Keratinocyte (primary cell): ENCODE measurements around the gene PRICKLE3. TPM values are rescaled to one million over a fixed set of nuclear protein-coding genes. Genes with fewer than 3 reads are reported as not detected.

ENCODE experiments used
- DNase-seq: peaks from one replicate; pipeline ENCODE4 v3.0.0-alpha.2; 2011; ENCODE audit warnings: low read depth, missing footprints, low spot score
- FAIRE-seq: peaks from 2 replicates; lab custom pipeline; 2011; peaks lifted over from hg19 to GRCh38; lab: Jason Lieb, UNC
- H2AFZ ChIP-seq: 2 replicates; pipeline ENCODE4 v1.6.0; 2012; ENCODE audit warnings: low read length, control low read depth, inconsistent platforms; ENCODE audit not compliant: control insufficient read depth
- H3K27ac ChIP-seq: 2 replicates; pipeline ENCODE4 v1.5.1; 2011; ENCODE audit warnings: low read length; ENCODE audit not compliant: control insufficient read depth, insufficient read depth
- H3K27me3 ChIP-seq: 3 replicates; pipeline ENCODE4 v1.6.0; 2011; ENCODE audit warnings: low read length; ENCODE audit not compliant: control insufficient read depth, insufficient read depth; ENCODE audit errors: extremely low read depth
- H3K36me3 ChIP-seq, 2 experiments: 2 replicates in 1 of 2; 3 replicates in 1 of 2; pipeline ENCODE4 v1.5.1; 2011; ENCODE audit warnings: low read length in 2 of 2, mild to moderate bottlenecking in 1 of 2; ENCODE audit not compliant: control insufficient read depth in 2 of 2, insufficient read depth in 2 of 2; ENCODE audit errors: extremely low read depth in 1 of 2
- H3K4me1 ChIP-seq: 3 replicates; pipeline ENCODE4 v1.5.1; 2011; ENCODE audit warnings: low read length; ENCODE audit not compliant: control insufficient read depth, insufficient read depth; ENCODE audit errors: extremely low read depth
- H3K4me2 ChIP-seq: 3 replicates; pipeline ENCODE4 v1.6.0; 2011; ENCODE audit warnings: low read depth, low read length; ENCODE audit not compliant: control insufficient read depth, insufficient read depth; ENCODE audit errors: extremely low read depth
- H3K4me3 ChIP-seq, 3 experiments: fragments of 200-600 bp in 1 of 3; sonication (generic) in 1 of 3; 2 replicates in 2 of 3; 3 replicates in 1 of 3; pipeline ENCODE4 v1.5.1; 2011 to 2016; ENCODE audit warnings: low read length in 3 of 3, mild to moderate bottlenecking in 3 of 3, control low read depth in 2 of 3, inconsistent platforms in 1 of 3, low read depth in 1 of 3, mixed read lengths in 1 of 3, mixed run types in 1 of 3, moderate library complexity in 1 of 3; ENCODE audit not compliant: control insufficient read depth in 2 of 3, insufficient read depth in 2 of 3; ENCODE audit errors: extremely low read depth in 1 of 3
- H3K79me2 ChIP-seq: 2 replicates; pipeline ENCODE4 v1.6.0; 2012; ENCODE audit warnings: low read length; ENCODE audit not compliant: control insufficient read depth, insufficient read depth
- H3K9ac ChIP-seq: 3 replicates; pipeline ENCODE4 v1.6.0; 2011; ENCODE audit warnings: low read length; ENCODE audit not compliant: control insufficient read depth, insufficient read depth; ENCODE audit errors: extremely low read depth
- H3K9me1 ChIP-seq: 3 replicates; pipeline ENCODE4 v1.6.0; 2011; ENCODE audit warnings: low read length; ENCODE audit not compliant: control insufficient read depth, insufficient read depth; ENCODE audit errors: extremely low read depth
- H3K9me3 ChIP-seq: 2 replicates; pipeline ENCODE4 v1.5.1; 2012; ENCODE audit warnings: low read depth, low read length; ENCODE audit not compliant: control insufficient read depth
- H4K20me1 ChIP-seq: 3 replicates; pipeline ENCODE4 v1.6.0; 2011; ENCODE audit warnings: low read length; ENCODE audit not compliant: control insufficient read depth, insufficient read depth; ENCODE audit errors: extremely low read depth
- EZH2 ChIP-seq: IDR thresholded peaks from one replicate; pipeline ENCODE4 v1.6.1; 2012; ENCODE audit warnings: inconsistent platforms, mild to moderate bottlenecking, low read length, moderate library complexity
- dilution Hi-C: fragments of 300-500 bp; cut with MboI; formaldehyde crosslinking; loops from one replicate; pipeline ENCODE4 v1.7.0; 2020; ENCODE audit warnings: low sequenced_read_pairs; ENCODE audit not compliant: extremely low pct_ligation_motif_present
- polyA plus RNA-seq, 5 experiments: library from polyadenylated mRNA; depleted of rRNA in 3 of 5; stranded (reverse) in 3 of 5; stranded (forward) in 1 of 5; unstranded in 1 of 5; fragments of >200 nt; gene quantifications; 1 replicate in 1 of 5; 2 replicates in 3 of 5; 3 replicates in 1 of 5; pipeline versions ENCODE4 v1.2.1 to v1.2.3, GENCODE V29; 2011 to 2012; ENCODE audit warnings: missing spikeins in 2 of 5, low read depth in 1 of 5, low replicate concordance in 1 of 5
- TF ChIP-seq, protein P1 (sequence below), 3 experiments: IDR thresholded peaks in 1 of 3; conservative IDR thresholded peaks in 1 of 3; optimal IDR thresholded peaks in 1 of 3; 2 replicates in 2 of 3; 3 replicates in 1 of 3; pipeline versions ENCODE3 to v1.5.1; 2011; ENCODE audit warnings: low read length in 3 of 3, mild to moderate bottlenecking in 3 of 3, moderate library complexity in 2 of 3, control low read depth in 1 of 3, inconsistent platforms in 1 of 3; ENCODE audit not compliant: insufficient read depth in 2 of 3; ENCODE audit errors: extremely low read depth in 1 of 3

The PRICKLE3 gene
- polyA plus RNA-seq, 1 donor (not counting 4 experiments of a cell fraction or from before 2014, with no cell fraction given), result 8.7 TPM

GRCh38 chrX:49166914-49167739, 19.0 kb downstream of the PRICKLE3 start:
- no peaks in the 10 kb centered on the region for H3K36me3 ChIP-seq
- dilution Hi-C loops, result no loop called here
- peak overlapping the region; percentile 83 for H3K4me2 ChIP-seq
- no peaks in the 10 kb centered on the region for H4K20me1 ChIP-seq
- H3K79me2 ChIP-seq, result no peaks in the 10 kb centered on the region
- peaks cover 10% of the 10 kb centered on the region for H3K4me1 ChIP-seq
- H3K9ac ChIP-seq, result peak overlapping the region; percentile 88
- TF ChIP-seq EZH2, result no peak
- TF ChIP-seq, protein P1, sequence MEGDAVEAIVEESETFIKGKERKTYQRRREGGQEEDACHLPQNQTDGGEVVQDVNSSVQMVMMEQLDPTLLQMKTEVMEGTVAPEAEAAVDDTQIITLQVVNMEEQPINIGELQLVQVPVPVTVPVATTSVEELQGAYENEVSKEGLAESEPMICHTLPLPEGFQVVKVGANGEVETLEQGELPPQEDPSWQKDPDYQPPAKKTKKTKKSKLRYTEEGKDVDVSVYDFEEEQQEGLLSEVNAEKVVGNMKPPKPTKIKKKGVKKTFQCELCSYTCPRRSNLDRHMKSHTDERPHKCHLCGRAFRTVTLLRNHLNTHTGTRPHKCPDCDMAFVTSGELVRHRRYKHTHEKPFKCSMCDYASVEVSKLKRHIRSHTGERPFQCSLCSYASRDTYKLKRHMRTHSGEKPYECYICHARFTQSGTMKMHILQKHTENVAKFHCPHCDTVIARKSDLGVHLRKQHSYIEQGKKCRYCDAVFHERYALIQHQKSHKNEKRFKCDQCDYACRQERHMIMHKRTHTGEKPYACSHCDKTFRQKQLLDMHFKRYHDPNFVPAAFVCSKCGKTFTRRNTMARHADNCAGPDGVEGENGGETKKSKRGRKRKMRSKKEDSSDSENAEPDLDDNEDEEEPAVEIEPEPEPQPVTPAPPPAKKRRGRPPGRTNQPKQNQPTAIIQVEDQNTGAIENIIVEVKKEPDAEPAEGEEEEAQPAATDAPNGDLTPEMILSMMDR (optimal IDR thresholded peaks at IDR 0.05 in 1 of 3, IDR thresholded peaks at IDR 0.05 in 1 of 3, conservative IDR thresholded peaks at IDR 0.05 in 1 of 3; ENCODE audit: extremely low read depth in 1 of 3, insufficient read depth in 2 of 3, low read length in 3 of 3), result no peak
- no peaks in the 10 kb centered on the region for H3K9me3 ChIP-seq
- peak overlapping the region; percentile 43 to 77 (median 43) for H3K4me3 ChIP-seq
- peak overlapping the region; percentile 22 for H2AFZ ChIP-seq
- FAIRE-seq, result peak; percentile 58
- H3K9me1 ChIP-seq, result no peaks in the 10 kb centered on the region
- peak; percentile 65 for DNase-seq
- H3K27me3 ChIP-seq, result no peaks in the 10 kb centered on the region
- H3K27ac ChIP-seq, result peak overlapping the region; percentile 95

- no peaks in the 10 kb centered on the region for H3K36me3 ChIP-seq
- no peaks in the 10 kb centered on the region for H3K9me3 ChIP-seq
- H3K4me3 ChIP-seq, result peak overlapping the region; percentile 4 to 77 (median 43)
- dilution Hi-C loops, result no loop called here
- peak overlapping the region; percentile 88 for H3K9ac ChIP-seq
- FAIRE-seq, result peak; percentile 32
- peak overlapping the region; percentile 83 for H3K4me2 ChIP-seq
- no peak overlapping the region for H2AFZ ChIP-seq
- peaks cover 10% of the 10 kb centered on the region for H3K4me1 ChIP-seq
- TF ChIP-seq EZH2, result no peak
- TF ChIP-seq, protein P1 (optimal IDR thresholded peaks at IDR 0.05 in 1 of 3, IDR thresholded peaks at IDR 0.05 in 1 of 3, conservative IDR thresholded peaks at IDR 0.05 in 1 of 3; ENCODE audit: extremely low read depth in 1 of 3, insufficient read depth in 2 of 3, low read length in 3 of 3), result peak in 1 of 3 experiments; percentile 55
- no peaks in the 10 kb centered on the region for H3K9me1 ChIP-seq
- no peaks in the 10 kb centered on the region for H4K20me1 ChIP-seq
- H3K27me3 ChIP-seq, result no peaks in the 10 kb centered on the region
- DNase-seq, result peak; percentile 71
- no peaks in the 10 kb centered on the region for H3K79me2 ChIP-seq
- peak overlapping the region; percentile 95 for H3K27ac ChIP-seq
These were observed 20.0 kb downstream of the PRICKLE3 start for GRCh38 chrX:49165901-49166881.
